GM21390 (cell line): Measurements from ENCODE around the gene PRKAG2.

Experiments used
- ATAC-seq: cut with Tn5 transposase; IDR thresholded peaks from one replicate; pipeline ENCODE4 v1.9.1; 2021; ENCODE audit not compliant: unreplicated experiment

Gene PRKAG2

GRCh38 chr7:151663382-151664100, 213.4 kb downstream of the PRKAG2 start:
- ATAC-seq: no peak

GRCh38 chr7:151662251-151662826, 214.6 kb downstream of the PRKAG2 start:
- no peak for ATAC-seq

DNA sequence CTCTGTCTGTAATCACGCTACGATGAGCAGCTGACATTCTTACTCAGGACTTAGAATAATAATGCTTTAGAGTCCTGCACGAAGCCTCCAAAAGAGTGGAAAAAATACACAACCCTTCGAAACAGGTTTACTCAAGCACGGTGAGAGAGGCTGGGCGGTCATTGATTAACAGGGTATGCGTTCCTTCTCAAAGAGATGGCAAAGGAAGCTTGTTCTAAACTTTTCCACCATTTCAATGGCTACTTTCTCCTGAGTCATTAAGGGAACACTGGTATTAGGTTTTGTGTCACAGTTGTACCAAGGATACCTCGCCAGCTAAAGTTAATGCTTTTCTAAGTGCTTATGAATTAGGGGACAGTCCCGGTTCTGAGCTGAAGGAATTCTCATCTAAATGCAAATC, 215.3 kb downstream of the PRKAG2 start:
- no peak for ATAC-seq

GRCh38 chr7:151660141-151660540, 216.8 kb downstream of the PRKAG2 start:
- ATAC-seq: no peak

DNA sequence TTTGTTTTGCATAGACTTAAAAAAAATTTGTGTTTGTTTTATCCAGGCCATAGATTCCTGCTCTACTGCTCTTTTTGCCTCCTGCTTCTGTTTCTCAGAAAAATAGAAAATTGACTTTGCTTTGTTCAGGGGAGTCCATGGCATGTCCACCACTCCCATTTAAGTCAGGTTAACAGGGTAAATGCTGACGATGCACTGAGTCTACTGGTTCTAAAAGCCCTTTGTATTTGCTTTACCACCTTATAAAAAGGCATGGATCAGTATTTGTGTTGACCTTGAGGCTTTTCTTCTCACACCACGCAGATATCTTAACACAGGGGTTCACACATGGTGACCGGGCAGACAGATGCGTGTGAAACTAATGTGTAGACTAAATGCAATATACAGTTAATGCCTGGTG, 217.7 kb downstream of the PRKAG2 start:
- ATAC-seq: no peak

GRCh38 chr7:151658778-151659177, 218.1 kb downstream of the PRKAG2 start:
- no peak for ATAC-seq

GRCh38 chr7:151657173-151657572, 219.7 kb downstream of the PRKAG2 start:
- no peak for ATAC-seq

DNA sequence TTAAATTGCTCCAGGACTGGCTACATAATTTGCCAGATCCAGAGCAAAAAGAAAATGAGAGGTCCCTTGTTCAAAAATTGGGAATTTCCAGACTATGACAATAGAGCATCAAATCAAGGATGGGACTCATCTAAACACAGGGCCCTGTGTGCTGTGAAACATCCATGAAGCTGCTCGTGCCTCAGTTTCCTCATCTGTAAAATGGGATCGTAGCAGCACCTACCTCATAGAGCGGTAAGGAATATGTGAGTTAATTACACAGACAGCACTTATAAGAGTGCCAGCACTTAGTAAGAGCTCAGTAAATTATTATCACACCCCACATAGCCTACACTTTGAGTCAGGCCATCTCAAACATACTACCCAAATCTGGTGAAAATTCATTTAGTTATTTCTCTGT, 221.4 kb downstream of the PRKAG2 start:
- ATAC-seq: no peak

DNA sequence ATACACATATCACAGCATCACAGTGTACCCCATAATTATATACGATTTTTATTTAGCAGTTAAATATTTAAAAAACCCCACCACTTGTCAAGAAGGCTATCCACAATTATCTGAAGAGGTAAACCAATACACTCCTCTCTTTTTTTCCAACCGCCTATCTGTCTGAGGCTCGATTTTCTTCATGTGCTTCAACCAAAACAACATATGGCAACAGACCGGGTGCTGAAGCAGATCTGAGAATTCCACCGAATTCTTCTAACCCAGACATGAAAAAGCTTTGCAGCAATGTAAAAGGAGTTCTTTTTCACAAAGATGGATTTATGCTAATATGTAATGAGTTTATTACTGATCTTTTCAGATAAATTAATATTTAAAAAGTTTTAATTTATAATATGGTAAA, 224.8 kb downstream of the PRKAG2 start:
- ATAC-seq: no peak

DNA sequence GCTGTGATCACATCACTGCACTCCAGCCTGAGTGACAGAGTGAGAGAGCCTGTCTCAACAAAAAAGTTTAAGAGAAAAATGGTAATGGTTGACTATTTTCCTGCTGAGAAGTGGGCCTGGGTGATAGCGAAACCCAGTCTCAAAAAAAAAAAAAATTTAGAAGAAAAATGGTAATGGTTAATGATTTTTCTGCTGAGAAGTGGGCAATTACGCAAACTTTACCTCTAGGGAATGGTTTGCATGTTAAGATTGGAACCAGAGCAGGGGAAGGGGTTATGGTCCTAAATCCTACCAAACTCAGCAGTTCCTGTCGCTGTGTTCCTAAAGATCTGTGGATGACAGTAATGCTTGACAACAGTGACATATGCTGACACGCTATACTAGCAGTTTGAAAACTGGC, 226.8 kb downstream of the PRKAG2 start:
- no peak for ATAC-seq

GRCh38 chr7:151648429-151648828, 228.5 kb downstream of the PRKAG2 start:
- no peak for ATAC-seq

DNA sequence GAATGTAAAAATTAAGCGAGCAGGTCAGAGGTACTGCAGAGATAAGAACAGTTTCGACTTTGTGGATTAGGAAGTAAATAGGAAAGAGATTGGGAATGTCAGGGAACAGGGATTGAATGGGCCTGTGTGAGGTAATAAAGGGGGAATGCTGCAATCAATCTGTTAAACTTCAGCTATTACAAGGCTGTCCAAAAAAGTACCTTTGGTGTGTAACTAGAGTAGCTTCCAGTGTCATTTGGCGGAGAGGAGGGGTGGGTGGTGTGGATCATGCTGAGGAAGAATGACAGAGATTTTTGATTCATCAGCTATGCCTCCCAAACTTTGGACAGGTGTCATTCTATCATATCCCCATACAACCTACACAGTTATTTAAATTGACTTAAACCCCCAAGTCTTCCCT, 229.0 kb downstream of the PRKAG2 start:
- no peak for ATAC-seq

GRCh38 chr7:151647006-151647405, 229.9 kb downstream of the PRKAG2 start:
- no peak for ATAC-seq

DNA sequence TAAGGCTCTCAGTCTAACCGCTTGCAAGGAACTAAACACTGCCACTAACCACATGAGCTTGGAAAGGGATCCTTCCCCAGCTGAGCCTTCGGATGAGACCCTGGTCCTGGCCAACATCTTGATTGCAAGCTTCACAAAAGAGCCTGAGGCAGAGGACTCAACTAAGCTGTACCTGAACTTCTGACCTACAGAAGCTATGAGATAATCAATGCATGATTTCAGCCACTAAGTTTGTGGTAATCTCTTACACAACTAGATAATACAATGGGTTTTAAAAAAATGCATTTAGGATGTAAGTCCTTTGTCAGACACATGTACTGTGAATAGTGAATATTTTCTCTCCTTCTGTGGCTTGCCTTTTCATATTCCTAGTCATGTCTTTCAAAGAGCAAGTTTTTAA, 231.6 kb downstream of the PRKAG2 start:
- no peak for ATAC-seq

GRCh38 chr7:151644554-151644953, 232.4 kb downstream of the PRKAG2 start:
- no peak for ATAC-seq

GRCh38 chr7:151642746-151643145, 234.2 kb downstream of the PRKAG2 start:
- no peak for ATAC-seq

GRCh38 chr7:151641587-151641986, 235.3 kb downstream of the PRKAG2 start:
- ATAC-seq: no peak

GRCh38 chr7:151637781-151638261, 239.1 kb downstream of the PRKAG2 start:
- ATAC-seq: no peak

DNA sequence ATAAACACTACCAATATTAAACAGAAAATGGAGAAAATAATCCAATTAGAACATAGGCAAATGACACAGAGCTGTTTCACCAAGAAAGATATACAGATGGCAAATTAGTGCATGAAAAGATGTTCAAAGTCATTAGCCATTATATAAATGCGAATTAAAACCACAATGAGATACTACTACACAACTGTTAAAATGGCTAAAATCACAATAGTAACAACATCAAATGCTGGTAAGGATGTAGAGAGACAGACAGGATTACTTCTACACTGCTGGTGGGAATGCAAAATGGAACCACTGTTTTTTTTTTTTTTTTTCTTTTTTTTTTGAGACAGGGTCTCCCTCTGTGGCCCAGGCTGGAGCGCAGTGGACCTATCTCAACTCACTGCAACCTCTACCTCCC, 242.3 kb downstream of the PRKAG2 start:
- ATAC-seq: no peak

- ATAC-seq: no peak
Observed at GRCh38 chr7:151633516-151633812, 243.5 kb downstream of the PRKAG2 start.

- peak; percentile 57 for ATAC-seq
Observed at GRCh38 chr7:151632750-151633515, 244.0 kb downstream of the PRKAG2 start.
